Inflammatory macrophage (primary cell): ENCODE results near the gene EXOC7.

ENCODE experiments used
- DNase-seq, 2 donors: peaks; one replicate each; pipeline ENCODE4 v3.0.0-alpha.2; 2020 to 2022

EXOC7 gene

GRCh38 chr17:76036497-76037261, 66.9 kb downstream of the EXOC7 start:
- no peak for DNase-seq

GRCh38 chr17:76034428-76035350, 68.9 kb downstream of the EXOC7 start:
- no peak for DNase-seq

GRCh38 chr17:76033139-76033538, 70.4 kb downstream of the EXOC7 start:
- DNase-seq, result no peak

GRCh38 chr17:76032780-76033108, 70.8 kb downstream of the EXOC7 start:
- no peak for DNase-seq

- DNase-seq, result no peak
These were observed 71.4 kb downstream of the EXOC7 start for GRCh38 chr17:76032073-76032779.
